ENCODE measurements around the gene MAST4. TPM values are rescaled to one million over a fixed set of nuclear protein-coding genes. Genes with fewer than 3 reads are reported as not detected.
A peak's percentile ranks its signal among the peaks of the same experiment; 100 is the strongest.

MAST4 gene
- total and polyA plus RNA-seq, 2 of the 13 experiments (the other 11 are each of a cell fraction or from before 2014, with no cell fraction given): 3.4 to 3.7 TPM

DNA sequence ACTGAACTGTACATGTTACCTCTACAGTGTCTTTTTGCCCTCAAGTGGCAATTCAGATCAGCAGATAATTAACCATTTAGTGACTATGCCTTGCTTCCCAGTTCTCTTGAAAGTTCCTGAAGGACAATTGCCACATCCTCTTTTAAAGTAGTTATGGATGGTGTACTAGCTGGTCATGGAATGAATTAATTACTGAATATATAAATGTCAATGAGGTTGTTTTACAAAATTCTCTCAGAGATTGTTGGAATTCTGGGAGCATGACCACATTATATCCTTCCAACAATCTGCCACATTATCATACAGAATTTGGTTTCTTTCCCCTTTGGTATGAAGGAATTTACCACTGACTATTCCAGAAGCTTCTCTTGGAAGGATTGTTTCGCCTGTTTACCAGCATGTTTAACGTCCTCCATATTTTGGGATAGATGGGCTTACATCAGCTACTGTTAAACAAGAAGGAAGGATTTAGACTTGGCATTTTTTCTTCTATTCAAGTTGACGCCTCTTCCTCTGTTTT, 424.0 kb downstream of the MAST4 start:
- WGBS (ENCODE audit: low lambda C conversion rate): 100% methylated on average over 3 of the region's 3 CpGs
- Histone ChIP-seq H3K9me3 (ENCODE audit: low read length) (no peaks in the 10 kb centered on the region), H3K4me2 (ENCODE audit: low read depth, low read length) (no peak overlapping the region), H3K27ac (ENCODE audit: extremely low read length, insufficient read depth, low read length) (no peak overlapping the region), H3K36me3 (replicated peaks in 1 of 2; ENCODE audit: control insufficient read depth in 1 of 2, insufficient read depth in 2 of 2, low read length in 2 of 2) (no peaks in the 10 kb centered on the region), H3K4me3 (replicated peaks in 1 of 3; ENCODE audit: insufficient read depth in 1 of 3, low read depth in 2 of 3, low read length in 3 of 3) (no peak overlapping the region), H2AFZ (ENCODE audit: low read length) (no peak overlapping the region), H4K20me1 (ENCODE audit: insufficient read depth, low read length) (no peaks in the 10 kb centered on the region), H3K4me1 (ENCODE audit: insufficient read depth, low read length) (no peaks in the 10 kb centered on the region), H3K79me2 (ENCODE audit: insufficient read depth, low read length) (peaks cover 3% of the 10 kb centered on the region), H3K9ac (ENCODE audit: insufficient read depth, low read depth, low read length) (no peak overlapping the region), H3K27me3 (ENCODE audit: control insufficient read depth in 1 of 2, insufficient read depth in 2 of 2, low read length in 2 of 2) (no peaks in the 10 kb centered on the region)
- in situ Hi-C loops (cut with HindIII; ENCODE audit: extremely low pct_ligation_motif_present, low pct_unique_long_range_greater_than_20kb): no loop called here
- FAIRE-seq (no peak), DNase-seq (ENCODE audit: low spot score) (no peak), ATAC-seq (no peak)
- ChIA-PET POLR2A (no interaction called here), CTCF (ENCODE audit: low intra/inter-chr PET ratio, low total read pairs) (no interaction called here)
- intact Hi-C loops (cut with micrococcal nuclease; ENCODE audit: unreplicated experiment): no loop called here
- BruUV-seq (replicated peaks): no TSS peak
- TF ChIP-seq ZNF652 (CRISPR knock-in tag; IDR thresholded peaks at IDR 0.05; ENCODE audit: borderline replicate concordance, low read depth) (peak; percentile 73), ZSCAN21 (CRISPR knock-in tag; IDR thresholded peaks at IDR 0.05; ENCODE audit: borderline replicate concordance) (no peak)

DNA sequence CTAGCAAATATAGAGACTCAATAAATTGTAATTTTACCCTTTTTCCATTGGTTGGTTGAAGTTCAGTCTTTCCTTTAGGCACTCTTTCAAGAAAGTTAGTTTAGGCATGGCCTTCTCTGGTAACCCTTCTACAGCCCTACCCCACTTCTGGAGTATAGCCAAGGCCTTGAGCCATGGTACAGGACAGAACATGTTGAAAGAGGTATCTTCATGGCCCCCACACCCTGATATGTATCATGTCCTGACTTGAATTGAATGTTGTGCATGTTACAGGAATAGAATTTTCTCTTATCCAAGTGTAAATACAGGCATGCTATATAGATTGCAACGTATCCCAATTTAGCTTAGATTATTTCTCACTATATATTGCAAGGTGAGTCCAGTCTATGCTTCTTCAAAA, 424.8 kb downstream of the MAST4 start:
- H3K27me3 ChIP-seq (ENCODE audit: control insufficient read depth in 1 of 2, insufficient read depth in 2 of 2, low read length in 2 of 2): no peaks in the 10 kb centered on the region
- H3K9ac ChIP-seq (ENCODE audit: insufficient read depth, low read depth, low read length): no peak overlapping the region
- no TSS peak for BruUV-seq (replicated peaks)
- ATAC-seq (no peak), FAIRE-seq (no peak), DNase-seq (ENCODE audit: low spot score) (no peak)
- CTCF ChIA-PET (ENCODE audit: low intra/inter-chr PET ratio, low total read pairs): no interaction called here
- no peak overlapping the region for H3K4me2 ChIP-seq (ENCODE audit: low read depth, low read length)
- H3K4me1 ChIP-seq (ENCODE audit: insufficient read depth, low read length): no peaks in the 10 kb centered on the region
- no peak overlapping the region for H3K27ac ChIP-seq (ENCODE audit: extremely low read length, insufficient read depth, low read length)
- H3K36me3 ChIP-seq (replicated peaks in 1 of 2; ENCODE audit: control insufficient read depth in 1 of 2, insufficient read depth in 2 of 2, low read length in 2 of 2): no peaks in the 10 kb centered on the region
- POLR2A ChIA-PET: no interaction called here
- no peaks in the 10 kb centered on the region for H3K79me2 ChIP-seq (ENCODE audit: insufficient read depth, low read length)
- H3K9me3 ChIP-seq (ENCODE audit: low read length): no peaks in the 10 kb centered on the region
- H3K4me3 ChIP-seq (replicated peaks in 1 of 3; ENCODE audit: insufficient read depth in 1 of 3, low read depth in 2 of 3, low read length in 3 of 3): no peak overlapping the region
- 97% methylated on average over 1 of the region's 1 CpG for WGBS (ENCODE audit: low lambda C conversion rate)
- intact Hi-C loops (cut with micrococcal nuclease; ENCODE audit: unreplicated experiment): no loop called here
- in situ Hi-C loops (cut with HindIII; ENCODE audit: extremely low pct_ligation_motif_present, low pct_unique_long_range_greater_than_20kb): no loop called here
- no peaks in the 10 kb centered on the region for H4K20me1 ChIP-seq (ENCODE audit: insufficient read depth, low read length)
- no peak overlapping the region for H2AFZ ChIP-seq (ENCODE audit: low read length)
- no peak for TF ChIP-seq ZNF552 (CRISPR knock-in tag; IDR thresholded peaks at IDR 0.05; ENCODE audit: borderline replicate concordance)
- TF ChIP-seq ZBTB1 (CRISPR knock-in tag; IDR thresholded peaks at IDR 0.05; ENCODE audit: borderline replicate concordance): no peak
- no peak for TF ChIP-seq NFE2L1 (CRISPR knock-in tag; IDR thresholded peaks at IDR 0.05; ENCODE audit: borderline replicate concordance)
- TF ChIP-seq YEATS4 (CRISPR knock-in tag; IDR thresholded peaks at IDR 0.05; ENCODE audit: borderline replicate concordance): no peak
- TF ChIP-seq BHLHE40 (IDR thresholded peaks at IDR 0.05; ENCODE audit: low read length): no peak
- TF ChIP-seq, protein P1, sequence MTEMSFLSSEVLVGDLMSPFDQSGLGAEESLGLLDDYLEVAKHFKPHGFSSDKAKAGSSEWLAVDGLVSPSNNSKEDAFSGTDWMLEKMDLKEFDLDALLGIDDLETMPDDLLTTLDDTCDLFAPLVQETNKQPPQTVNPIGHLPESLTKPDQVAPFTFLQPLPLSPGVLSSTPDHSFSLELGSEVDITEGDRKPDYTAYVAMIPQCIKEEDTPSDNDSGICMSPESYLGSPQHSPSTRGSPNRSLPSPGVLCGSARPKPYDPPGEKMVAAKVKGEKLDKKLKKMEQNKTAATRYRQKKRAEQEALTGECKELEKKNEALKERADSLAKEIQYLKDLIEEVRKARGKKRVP (CRISPR knock-in tag; IDR thresholded peaks at IDR 0.05): no peak
- TF ChIP-seq ZMYM4 (CRISPR knock-in tag; IDR thresholded peaks at IDR 0.05): no peak
- TF ChIP-seq, protein P2, sequence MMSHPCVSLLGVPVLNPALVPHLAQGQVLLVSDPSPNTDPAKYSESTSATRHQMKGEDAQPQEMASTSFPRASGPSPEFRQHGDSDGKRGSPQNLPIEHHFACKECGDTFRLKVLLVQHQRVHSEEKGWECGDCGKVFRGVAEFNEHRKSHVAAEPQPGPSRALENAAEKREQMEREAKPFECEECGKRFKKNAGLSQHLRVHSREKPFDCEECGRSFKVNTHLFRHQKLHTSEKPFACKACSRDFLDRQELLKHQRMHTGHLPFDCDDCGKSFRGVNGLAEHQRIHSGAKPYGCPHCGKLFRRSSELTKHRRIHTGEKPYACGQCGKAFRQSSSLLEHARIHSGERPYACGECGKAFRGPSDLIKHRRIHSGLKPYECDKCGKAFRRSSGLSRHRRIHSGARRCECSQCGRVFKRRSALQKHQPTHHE (CRISPR knock-in tag; IDR thresholded peaks at IDR 0.05; ENCODE audit: borderline replicate concordance): no peak
- no peak for TF ChIP-seq ZNF33B (CRISPR knock-in tag; IDR thresholded peaks at IDR 0.05)
- no peak for TF ChIP-seq SMAD1 (CRISPR knock-in tag; IDR thresholded peaks at IDR 0.05; ENCODE audit: borderline replicate concordance, low read depth)

All from HepG2 (cell line).